B cell (primary cell): Measurements from ENCODE around the gene PDZRN4. TPM values are rescaled to one million over a fixed set of nuclear protein-coding genes. Genes with fewer than 3 reads are reported as not detected.

Experiments
- ATAC-seq: fragments of 200-7000 bp; cut with Tn5 transposase; one replicate; pipeline ENCODE4 v1.10.0; 2021; ENCODE audit warnings: low read depth, mild to moderate bottlenecking, moderate number of reproducible peaks, moderate library complexity
- CTCF ChIA-PET: fragments of 350-600 bp; sonication (Branson Sonifier 250); formaldehyde crosslinking; loops from one replicate; lab custom pipeline; 2021; ENCODE audit warnings: antibody characterized with exemption, inconsistent platforms; lab: Charles Lee
- POLR2A ChIA-PET: fragments of 350-600 bp; sonication (Branson Sonifier 250); formaldehyde crosslinking; loops from one replicate; lab custom pipeline; 2021; ENCODE audit warnings: antibody characterized with exemption; lab: Charles Lee
- DNase-seq: peaks from one replicate; pipeline ENCODE4 v3.0.0; 2013
- H2AFZ ChIP-seq: 2 replicates; pipeline ENCODE4 v1.6.1; 2012; ENCODE audit warnings: mild to moderate bottlenecking, low read depth, low read length; ENCODE audit not compliant: insufficient read depth, poor library complexity, severe bottlenecking
- H3K27ac ChIP-seq, 2 donors: 1 replicate in 1 of 2; 2 replicates in 1 of 2; pipeline ENCODE4 v1.5.1; 2012 to 2013; ENCODE audit warnings: low read length in 2 of 2, mild to moderate bottlenecking in 2 of 2, moderate library complexity in 1 of 2
- H3K27me3 ChIP-seq, 4 experiments: fragments of 200-600 bp in 1 of 4; sonication (generic) in 1 of 4; replicated peaks in 1 of 4; 1 replicate in 2 of 4; 2 replicates in 2 of 4; pipeline versions ENCODE4 v1.6.1 to v1.7.0; 2013 to 2016; ENCODE audit warnings: low read length in 3 of 4, mild to moderate bottlenecking in 2 of 4, mixed read lengths in 1 of 4, moderate library complexity in 1 of 4; ENCODE audit not compliant: insufficient read depth in 4 of 4, control insufficient read depth in 3 of 4; ENCODE audit errors: control extremely low read depth in 1 of 4
- H3K36me3 ChIP-seq, 2 experiments: replicated peaks in 1 of 2; 1 replicate in 1 of 2; 2 replicates in 1 of 2; pipeline versions ENCODE4 v1.6.1 to v1.7.1; 2013; ENCODE audit warnings: low read length in 1 of 2; ENCODE audit not compliant: insufficient read depth in 2 of 2, control insufficient read depth in 1 of 2; ENCODE audit errors: control extremely low read depth in 1 of 2, extremely low read depth in 1 of 2
- H3K4me1 ChIP-seq, 2 donors: fragments of 200-600 bp in 1 of 2; sonication (generic) in 1 of 2; 1 replicate in 1 of 2; 2 replicates in 1 of 2; pipeline versions ENCODE4 v1.5.1 to v1.6.1; 2013 to 2017; ENCODE audit warnings: low read length in 2 of 2; ENCODE audit not compliant: control insufficient read depth in 2 of 2, insufficient read depth in 2 of 2
- H3K4me2 ChIP-seq: replicated peaks from 2 replicates; pipeline ENCODE3; 2012; ENCODE audit warnings: mild to moderate bottlenecking, low read depth, low read length; ENCODE audit not compliant: poor library complexity, severe bottlenecking
- H3K4me3 ChIP-seq, 5 experiments: fragments of 200-600 bp in 1 of 5; sonication (generic) in 1 of 5; 1 replicate in 3 of 5; 2 replicates in 2 of 5; pipeline versions ENCODE4 v1.5.1 to v1.7.0; 2011 to 2016; ENCODE audit warnings: low read length in 4 of 5, mild to moderate bottlenecking in 4 of 5, low read depth in 2 of 5, control low read depth in 1 of 5, moderate library complexity in 1 of 5; ENCODE audit not compliant: insufficient read depth in 1 of 5; ENCODE audit errors: control extremely low read depth in 1 of 5, extremely low read depth in 1 of 5
- H3K79me2 ChIP-seq: fragments of 200-600 bp; sonication (generic); one replicate; pipeline ENCODE4 v1.6.0; 2016; ENCODE audit warnings: low read length; ENCODE audit not compliant: control insufficient read depth, insufficient read depth
- H3K9ac ChIP-seq: fragments of 200-600 bp; sonication (generic); 2 replicates; pipeline ENCODE4 v1.6.1; 2017; ENCODE audit warnings: mild to moderate bottlenecking, low read length, moderate library complexity
- H3K9me3 ChIP-seq, 3 donors: one replicate each; pipeline versions ENCODE4 v1.6.1 to v1.7.1; 2013; ENCODE audit warnings: low read length in 2 of 3; ENCODE audit not compliant: control insufficient read depth in 2 of 3, insufficient read depth in 1 of 3; ENCODE audit errors: control extremely low read depth in 1 of 3
- H4K20me1 ChIP-seq: 2 replicates; pipeline ENCODE4 v1.6.0; 2012; ENCODE audit warnings: mild to moderate bottlenecking, low read length; ENCODE audit not compliant: insufficient read depth, control insufficient read depth, poor library complexity, severe bottlenecking
- H3K27ac Mint-ChIP-seq: one replicate; pipeline ENCODE4 v1.8.0; 2021; ENCODE audit warnings: mixed read lengths
- H3K27me3 Mint-ChIP-seq: one replicate; pipeline ENCODE4 v1.8.0; 2021; ENCODE audit warnings: mixed read lengths
- H3K4me1 Mint-ChIP-seq: one replicate; pipeline ENCODE4 v1.8.0; 2021; ENCODE audit warnings: mixed read lengths
- H3K4me3 Mint-ChIP-seq: one replicate; pipeline ENCODE4 v1.8.0; 2021; ENCODE audit warnings: mixed read lengths
- H3K9me3 Mint-ChIP-seq: one replicate; pipeline ENCODE4 v1.8.0; 2022; ENCODE audit warnings: mixed read lengths; ENCODE audit not compliant: insufficient read depth
- CTCF ChIP-seq: fragments of 200-600 bp; IDR thresholded peaks from one replicate; pipeline ENCODE4 v1.8.0; 2022; ENCODE audit warnings: antibody characterized with exemption, mild to moderate bottlenecking
- EZH2 ChIP-seq: IDR thresholded peaks from 2 replicates; pipeline ENCODE4 v1.6.1; 2012; ENCODE audit warnings: borderline replicate concordance, low read depth, mild to moderate bottlenecking, moderate library complexity, low read length; ENCODE audit not compliant: insufficient read depth, poor library complexity, severe bottlenecking
- WGBS: methylation state at CpG from one replicate; pipeline ENCODE4 v1.1.5; 2013; ENCODE audit warnings: missing lambda C conversion rate; ENCODE audit not compliant: insufficient coverage; 5-methylcytosine and 5-hydroxymethylcytosine counted together
- intact Hi-C: fragments of 100-400 bp; cut with micrococcal nuclease; formaldehyde crosslinking; loops from one replicate; pipeline ENCODE4 v1.10.0; 2022
- polyA plus RNA-seq: library from polyadenylated mRNA; depleted of rRNA; stranded (reverse); fragments of >200 nt; gene quantifications from 2 replicates; pipeline ENCODE4 v1.2.3, GENCODE V29; 2012
- total RNA-seq, 2 donors: library from RNA; stranded (reverse); fragments of 120-200 nt in 1 of 2; gene quantifications; 1 replicate in 1 of 2; 2 replicates in 1 of 2; pipeline versions ENCODE4 v1.2.3 to v1.2.4, GENCODE V29; 2013 to 2022

PDZRN4 gene
- total and polyA plus RNA-seq, 2 donors (not counting 1 experiment from before 2014, with no cell fraction given), result not detected

- H3K36me3 ChIP-seq, result no peaks in the 10 kb centered on the region
- Mint-ChIP-seq H3K27ac (no peak overlapping the region), H3K4me1 (no peaks in the 10 kb centered on the region), H3K27me3 (no peaks in the 10 kb centered on the region), H3K4me3 (no peak overlapping the region), H3K9me3 (no peaks in the 10 kb centered on the region)
- no peak overlapping the region for H3K27ac ChIP-seq
- CTCF ChIA-PET, result no interaction called here
- H4K20me1 ChIP-seq, result no peaks in the 10 kb centered on the region
- H3K4me2 ChIP-seq, result no peak overlapping the region
- ATAC-seq, result no peak
- intact Hi-C loops, result no loop called here
- no peak overlapping the region for H3K9ac ChIP-seq
- H3K27me3 ChIP-seq, result no peaks in the 10 kb centered on the region
- POLR2A ChIA-PET, result no interaction called here
- no peak overlapping the region for H2AFZ ChIP-seq
- no peaks in the 10 kb centered on the region for H3K79me2 ChIP-seq
- no peak overlapping the region for H3K4me3 ChIP-seq
- no peak for DNase-seq
- TF ChIP-seq CTCF, result no peak
- TF ChIP-seq EZH2, result no peak
- no peaks in the 10 kb centered on the region for H3K4me1 ChIP-seq
- H3K9me3 ChIP-seq, result no peaks in the 10 kb centered on the region
Measured at GRCh38 chr12:41462312-41462711, 274.2 kb downstream of the PDZRN4 start.

GRCh38 chr12:41465526-41465925 is 277.4 kb downstream of the PDZRN4 start:
- Histone ChIP-seq H3K4me3 (no peak overlapping the region), H4K20me1 (no peaks in the 10 kb centered on the region), H3K4me1 (no peaks in the 10 kb centered on the region), H3K27ac (no peak overlapping the region), H3K9me3 (no peaks in the 10 kb centered on the region), H2AFZ (no peak overlapping the region), H3K79me2 (no peaks in the 10 kb centered on the region), H3K9ac (no peak overlapping the region), H3K27me3 (no peaks in the 10 kb centered on the region), H3K4me2 (no peak overlapping the region), H3K36me3 (no peaks in the 10 kb centered on the region)
- ATAC-seq, result no peak
- WGBS, result no CpG with 5 or more reads among the region's 1 CpG
- DNase-seq, result no peak
- intact Hi-C loops, result no loop called here
- H3K4me3 Mint-ChIP-seq, result no peak overlapping the region
- CTCF ChIA-PET, result no interaction called here
- no peaks in the 10 kb centered on the region for H3K4me1 Mint-ChIP-seq
- H3K27ac Mint-ChIP-seq, result no peak overlapping the region
- POLR2A ChIA-PET, result no interaction called here
- H3K27me3 Mint-ChIP-seq, result no peaks in the 10 kb centered on the region
- no peak for TF ChIP-seq EZH2
- TF ChIP-seq CTCF, result no peak
- H3K9me3 Mint-ChIP-seq, result no peaks in the 10 kb centered on the region
